Measurements from ENCODE around the gene FLT1.

- TF ChIP-seq, protein P1, sequence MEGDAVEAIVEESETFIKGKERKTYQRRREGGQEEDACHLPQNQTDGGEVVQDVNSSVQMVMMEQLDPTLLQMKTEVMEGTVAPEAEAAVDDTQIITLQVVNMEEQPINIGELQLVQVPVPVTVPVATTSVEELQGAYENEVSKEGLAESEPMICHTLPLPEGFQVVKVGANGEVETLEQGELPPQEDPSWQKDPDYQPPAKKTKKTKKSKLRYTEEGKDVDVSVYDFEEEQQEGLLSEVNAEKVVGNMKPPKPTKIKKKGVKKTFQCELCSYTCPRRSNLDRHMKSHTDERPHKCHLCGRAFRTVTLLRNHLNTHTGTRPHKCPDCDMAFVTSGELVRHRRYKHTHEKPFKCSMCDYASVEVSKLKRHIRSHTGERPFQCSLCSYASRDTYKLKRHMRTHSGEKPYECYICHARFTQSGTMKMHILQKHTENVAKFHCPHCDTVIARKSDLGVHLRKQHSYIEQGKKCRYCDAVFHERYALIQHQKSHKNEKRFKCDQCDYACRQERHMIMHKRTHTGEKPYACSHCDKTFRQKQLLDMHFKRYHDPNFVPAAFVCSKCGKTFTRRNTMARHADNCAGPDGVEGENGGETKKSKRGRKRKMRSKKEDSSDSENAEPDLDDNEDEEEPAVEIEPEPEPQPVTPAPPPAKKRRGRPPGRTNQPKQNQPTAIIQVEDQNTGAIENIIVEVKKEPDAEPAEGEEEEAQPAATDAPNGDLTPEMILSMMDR (IDR thresholded peaks at IDR 0.05) = no peak
- TF ChIP-seq POLR2A (IDR thresholded peaks at IDR 0.05) = no peak
Observed at GRCh38 chr13:28376604-28377003, 118.3 kb downstream of the FLT1 start.
